ENCODE results near the gene VAPB. TPM values are rescaled to one million over a fixed set of nuclear protein-coding genes. Genes with fewer than 3 reads are reported as not detected.
"Not testable (repeated sequence)": the region's sequence is repeated elsewhere in the genome, so short reads cannot be mapped to it uniquely, and the experiment has no call there.

VAPB gene
- total RNA-seq, 1 donor from 2014 or later = 26.0 TPM

DNA sequence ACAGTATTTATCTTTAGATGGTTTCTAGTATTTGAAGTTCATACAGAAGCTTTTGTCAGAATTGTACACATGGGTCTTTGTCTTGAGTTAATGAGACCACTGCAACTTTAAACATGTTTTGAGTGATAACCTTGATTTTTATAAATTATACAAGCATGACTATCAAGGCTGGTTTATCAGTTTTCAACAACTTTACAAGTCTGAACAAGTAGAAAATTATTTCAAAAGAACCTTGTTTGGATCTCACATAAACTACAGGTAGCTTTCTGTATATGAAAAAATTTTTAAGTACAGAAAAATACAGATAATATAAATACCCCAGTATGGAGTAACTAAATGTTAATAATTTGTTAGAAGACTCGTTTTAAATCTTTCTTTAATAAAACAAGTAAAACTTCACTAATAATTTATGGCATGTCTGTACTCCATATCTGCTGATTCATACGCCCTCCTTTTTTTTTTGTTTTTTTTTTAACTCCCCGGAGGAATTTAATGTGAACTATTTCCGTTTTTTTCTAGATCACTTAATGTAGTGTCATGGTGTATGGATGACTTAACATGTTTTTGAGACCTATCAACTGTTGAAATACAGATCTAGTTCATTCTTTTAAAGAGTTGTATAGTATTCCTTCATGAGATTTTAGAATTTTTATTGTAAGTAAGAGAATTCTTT is 18.3 kb downstream of the VAPB start:
- no peak for DNase-seq (ENCODE audit: low spot score)

DNA sequence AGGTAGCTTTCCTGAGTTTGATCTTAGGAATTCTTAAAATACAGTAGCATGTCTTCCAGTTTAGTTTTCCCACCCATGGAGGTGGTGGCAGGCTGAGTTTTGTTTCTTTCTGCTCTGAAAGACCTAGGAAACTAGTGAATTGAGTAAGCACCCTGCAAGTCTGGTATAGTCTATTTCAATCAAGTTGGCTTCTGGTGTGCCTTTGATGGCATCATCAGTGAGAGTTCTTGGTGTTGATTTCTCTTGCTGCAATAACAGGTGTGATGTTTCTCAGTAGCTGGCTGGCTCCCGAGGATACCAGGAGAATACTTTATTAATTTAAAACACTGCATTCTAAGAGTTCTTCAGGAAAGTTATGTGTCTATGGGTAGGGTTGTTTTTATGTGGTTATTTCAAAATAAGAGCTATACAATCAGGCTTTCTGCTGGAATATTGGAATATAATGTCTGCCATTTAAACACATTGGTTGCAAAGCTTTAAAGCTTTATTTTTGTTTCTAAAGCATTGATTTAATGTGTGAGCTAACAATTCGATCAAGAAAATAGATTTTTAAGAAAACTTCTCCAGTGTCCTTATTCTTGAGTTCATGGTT is 19.0 kb downstream of the VAPB start:
- no peak for DNase-seq (ENCODE audit: low spot score)

DNA sequence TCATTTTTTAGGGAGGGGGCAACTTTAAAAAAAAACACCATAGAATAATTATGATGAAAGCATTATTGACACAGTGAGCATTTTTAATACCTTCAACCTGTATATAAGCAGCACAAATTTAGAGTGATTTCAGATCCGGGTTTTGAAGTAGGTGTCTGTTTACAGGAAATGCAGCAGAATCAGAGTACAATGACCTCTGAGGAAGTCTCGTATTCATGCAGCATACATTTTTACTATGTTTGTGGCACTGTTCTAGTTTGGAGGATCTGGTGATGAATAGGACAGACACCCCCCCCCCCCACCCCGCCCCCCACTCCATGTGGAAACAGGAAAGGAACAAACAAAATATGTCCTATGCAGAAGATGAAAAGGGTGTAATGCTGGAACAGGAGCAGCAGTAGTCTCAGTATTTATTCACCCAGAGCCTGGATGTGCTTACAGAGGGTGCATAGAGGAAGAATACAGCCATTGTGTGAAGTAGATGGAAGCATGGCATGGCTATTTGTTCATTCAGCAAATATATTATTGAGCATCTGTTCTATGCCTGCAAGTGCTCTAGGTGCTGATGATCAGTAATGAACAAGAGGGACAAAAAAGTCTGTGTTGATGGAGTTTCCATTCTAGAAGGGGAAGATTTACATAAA is 19.7 kb downstream of the VAPB start:
- no peak for DNase-seq (ENCODE audit: low spot score)

DNA sequence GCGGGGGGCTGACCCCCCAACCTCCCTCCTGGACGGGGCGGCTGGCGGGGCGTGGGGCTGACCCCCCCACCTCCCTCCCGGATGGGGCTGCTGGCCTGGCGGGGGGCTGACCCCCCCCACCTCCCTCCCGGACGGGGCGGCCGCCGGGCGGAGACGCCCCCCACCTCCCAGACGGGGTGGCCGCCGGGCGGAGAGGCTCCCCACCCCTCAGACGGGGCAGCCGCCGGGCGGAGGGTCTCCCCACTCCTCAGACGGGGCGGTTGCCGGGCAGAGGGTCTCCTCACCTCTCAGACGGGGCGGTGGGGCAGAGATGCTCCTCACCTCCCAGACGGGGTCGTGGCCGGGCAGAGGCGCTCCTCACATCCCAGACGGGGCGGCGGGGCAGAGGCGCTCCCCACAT is 25.2 kb downstream of the VAPB start:
- not testable (repeated sequence) for DNase-seq (ENCODE audit: low spot score)

DNA sequence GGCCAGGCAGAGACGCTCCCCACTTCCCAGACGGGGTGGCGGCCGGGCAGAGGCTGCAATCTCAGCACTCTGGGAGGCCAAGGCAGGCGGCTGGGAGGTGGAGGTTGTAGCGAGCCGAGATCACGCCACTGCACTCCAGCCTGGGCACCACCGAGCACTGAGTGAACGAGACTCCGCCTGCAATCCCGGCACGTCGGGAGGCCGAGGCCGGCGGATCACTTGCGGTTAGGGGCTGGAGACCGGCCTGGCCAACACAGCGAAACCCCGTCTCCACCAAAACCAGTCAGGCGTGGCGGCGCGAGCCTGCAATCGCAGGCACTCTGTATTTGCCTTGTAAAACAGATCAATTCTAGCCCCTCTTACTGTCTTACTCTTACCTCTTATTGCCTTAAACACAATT is 25.8 kb downstream of the VAPB start:
- not testable (repeated sequence) for DNase-seq (ENCODE audit: low spot score)

DNA sequence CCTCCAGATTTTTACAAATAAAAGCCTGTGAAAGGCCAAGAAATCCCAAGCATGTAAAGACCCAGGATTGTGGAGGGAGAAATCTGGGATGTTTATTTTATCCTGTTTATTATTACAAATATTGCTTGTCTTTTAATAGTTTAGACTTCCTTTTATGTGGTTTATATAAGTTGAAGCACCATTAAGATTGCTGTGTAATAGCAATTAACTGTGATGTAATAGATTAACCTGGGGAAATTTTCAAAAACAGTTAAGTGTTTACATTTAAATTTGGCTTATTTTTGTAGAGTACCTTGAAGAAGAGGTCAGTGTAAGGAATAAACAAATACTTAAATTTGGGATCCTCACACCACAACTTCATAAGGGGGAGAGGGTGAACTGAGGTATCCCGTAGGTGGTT is 27.0 kb downstream of the VAPB start:
- no peak for DNase-seq (ENCODE audit: low spot score)

DNA sequence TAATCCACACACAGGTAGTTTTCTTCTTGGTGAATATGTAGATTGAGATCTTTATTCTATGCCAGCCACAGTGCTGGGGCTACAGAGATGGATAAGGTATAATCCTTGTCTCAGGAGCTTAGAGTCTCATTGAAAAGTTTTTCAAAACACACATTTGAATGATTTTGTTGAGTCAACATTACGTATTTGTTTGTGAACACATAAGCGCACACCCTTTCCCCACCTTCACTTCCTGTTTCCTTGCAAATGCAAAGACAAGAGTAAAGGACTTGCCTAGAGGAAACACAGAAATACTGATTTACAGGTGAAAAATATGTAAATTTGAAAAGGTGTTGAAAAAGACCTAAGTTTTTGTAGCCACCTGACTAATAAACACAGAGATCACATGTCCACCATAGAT is 27.8 kb downstream of the VAPB start:
- DNase-seq (ENCODE audit: low spot score) = no peak

DNA sequence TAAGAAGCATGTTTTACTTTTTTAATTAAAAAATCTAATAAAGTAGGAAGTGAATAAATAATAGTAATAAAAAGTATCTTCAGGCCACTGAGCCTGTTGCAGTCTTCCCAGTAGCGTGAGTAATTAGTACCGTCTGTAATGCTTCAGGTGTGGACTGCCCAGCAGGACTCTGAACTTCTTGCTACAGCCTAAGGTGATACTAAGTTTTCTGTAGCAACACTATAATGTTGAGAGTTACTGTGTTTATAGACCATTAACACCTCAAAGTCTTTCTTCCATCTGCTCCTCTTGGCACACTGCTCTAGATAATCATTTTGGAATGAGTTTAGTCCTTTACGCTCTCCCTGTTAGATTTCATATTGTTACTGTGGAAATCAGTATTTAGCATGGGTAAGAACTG is 28.4 kb downstream of the VAPB start:
- DNase-seq (ENCODE audit: low spot score) = no peak

DNA sequence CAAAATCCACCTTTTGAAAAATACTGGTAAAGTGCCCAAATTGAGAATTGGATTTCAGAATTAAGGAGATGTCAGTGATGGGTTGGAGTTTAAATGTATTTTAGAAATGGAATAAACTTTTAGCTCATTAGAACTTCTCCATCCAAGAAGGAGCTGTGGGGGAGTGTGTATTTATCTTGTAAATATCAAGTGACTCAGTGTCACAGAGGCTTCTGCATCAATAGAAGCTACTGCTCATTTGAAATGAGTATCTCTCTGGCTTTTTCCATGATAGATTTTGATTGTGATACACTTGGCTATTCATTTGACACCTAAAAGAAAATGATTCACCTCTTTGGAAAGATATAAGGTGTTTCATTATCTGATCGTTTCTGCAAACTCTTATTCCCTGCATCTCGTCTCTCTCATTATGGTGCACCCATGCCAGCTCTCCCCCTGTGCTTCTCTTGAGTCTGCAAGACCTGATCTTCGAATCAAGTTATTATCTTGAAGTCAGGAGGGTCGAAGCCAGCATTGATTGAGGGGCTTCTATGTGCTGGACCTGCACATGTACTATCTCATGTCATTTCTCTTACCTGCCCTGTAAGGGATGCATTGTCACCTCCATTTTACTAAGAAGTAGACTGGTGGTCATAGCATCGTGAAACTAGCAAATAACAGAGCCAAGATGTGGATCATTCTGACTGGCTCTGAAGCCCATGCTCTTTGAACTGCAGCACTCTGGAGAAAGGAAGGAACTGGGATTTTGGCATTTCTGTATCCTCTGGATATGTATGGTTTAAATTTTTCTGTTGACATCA is 30.1 kb downstream of the VAPB start:
- DNase-seq (ENCODE audit: low spot score) = no peak

DNA sequence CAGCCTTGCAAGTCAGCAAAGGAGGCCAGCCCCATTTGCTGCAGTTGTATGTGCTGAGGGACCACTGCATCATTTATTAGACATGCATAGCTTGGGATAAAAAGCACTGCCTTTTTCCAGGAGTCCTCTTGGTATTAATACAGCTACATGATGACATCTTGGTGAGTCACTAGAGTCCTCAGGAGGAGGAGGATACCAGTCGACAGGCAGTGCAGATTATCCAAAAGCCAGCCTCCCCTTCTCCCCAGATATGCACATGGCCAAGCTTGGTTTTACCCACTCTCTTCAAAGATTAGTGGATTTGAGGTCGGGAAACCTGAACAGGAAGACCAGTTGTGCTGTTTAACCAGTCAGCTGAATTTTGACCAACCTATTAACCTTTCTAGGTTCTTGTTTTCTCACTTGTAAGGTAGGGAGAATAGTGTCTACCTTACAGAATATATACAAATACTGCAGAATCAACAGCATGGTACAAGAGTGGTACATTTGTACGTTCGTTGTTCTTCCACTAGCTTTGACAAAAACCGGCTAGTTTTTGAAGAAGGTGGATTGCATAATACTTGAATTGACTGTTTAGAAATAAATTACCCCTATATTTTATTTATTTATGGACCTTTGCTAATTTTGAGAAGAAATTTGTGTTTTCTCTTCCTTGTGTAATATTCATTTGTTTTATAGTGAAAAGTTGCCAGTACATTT is 31.9 kb downstream of the VAPB start:
- peak; percentile 35 for DNase-seq (ENCODE audit: low spot score)

DNA sequence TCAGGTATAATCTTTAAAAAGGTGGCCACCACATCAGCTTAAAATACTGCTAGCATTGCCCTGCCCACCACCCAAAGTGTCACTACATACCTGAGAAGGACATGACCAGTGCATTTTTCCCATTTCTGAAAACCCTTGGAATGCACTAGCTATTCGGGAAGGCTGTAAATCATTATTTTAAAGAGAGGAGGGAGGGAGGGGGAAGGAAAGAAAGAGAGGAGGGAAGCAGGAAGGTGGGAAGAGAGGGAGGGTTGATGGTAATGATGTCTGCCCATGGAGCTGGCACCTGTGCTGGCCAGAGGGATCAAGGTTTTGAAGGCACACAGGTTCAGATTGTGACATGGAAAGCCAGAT is 32.4 kb downstream of the VAPB start:
- DNase-seq (ENCODE audit: low spot score) = no peak

DNA sequence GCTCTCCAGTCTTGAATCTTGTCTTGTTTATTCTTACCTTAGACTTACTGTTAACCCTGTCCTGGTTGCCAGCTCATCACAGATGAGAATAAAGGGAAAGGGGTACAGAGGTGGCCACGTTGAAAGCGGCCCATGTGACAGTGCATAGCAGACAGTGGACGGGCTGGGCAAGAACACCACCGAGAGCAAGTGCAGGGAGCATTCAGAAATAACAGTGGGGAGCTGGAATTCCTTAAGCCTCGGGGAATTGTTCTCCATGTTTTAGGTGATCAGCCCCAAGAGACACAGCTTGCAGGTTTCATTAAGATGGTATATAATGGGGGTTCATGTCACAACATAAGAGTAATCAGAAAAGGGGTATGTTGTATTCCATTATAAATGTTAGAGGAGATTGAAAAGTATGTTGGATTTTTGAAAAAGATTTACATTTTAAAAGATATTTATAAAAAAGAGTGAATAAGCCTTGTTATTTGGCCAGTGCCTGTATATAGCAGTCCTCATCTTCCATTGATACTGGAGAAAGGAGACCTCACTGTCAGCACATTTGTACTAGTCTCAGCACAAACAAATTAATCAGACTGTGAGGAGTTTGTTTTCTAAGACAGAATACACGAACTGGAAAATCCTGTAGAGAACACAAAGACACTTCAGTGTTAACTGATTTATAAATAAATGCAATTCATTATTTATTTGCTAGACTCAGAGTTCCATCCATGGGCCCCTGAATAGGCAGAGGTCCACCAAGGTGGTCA is 35.4 kb downstream of the VAPB start:
- no peak for DNase-seq (ENCODE audit: low spot score)

DNA sequence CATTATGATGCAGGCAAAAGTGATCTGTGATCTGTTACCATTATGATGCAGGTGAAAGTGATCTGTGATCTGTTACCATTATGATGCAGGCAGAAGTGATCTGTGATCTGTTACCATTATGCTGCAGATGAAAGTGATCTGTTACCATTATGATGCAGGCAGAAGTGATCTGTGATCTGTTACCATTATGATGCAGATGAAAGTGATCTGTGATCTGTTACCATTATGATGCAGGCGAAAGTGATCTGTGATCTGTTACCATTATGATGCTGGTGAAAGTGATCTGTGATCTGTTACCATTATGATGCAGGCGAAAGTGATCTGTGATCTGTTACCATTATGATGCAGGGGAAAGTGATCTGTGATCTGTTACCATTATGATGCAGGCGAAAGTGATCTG is 38.5 kb downstream of the VAPB start:
- not testable (repeated sequence) for DNase-seq (ENCODE audit: low spot score)

DNA sequence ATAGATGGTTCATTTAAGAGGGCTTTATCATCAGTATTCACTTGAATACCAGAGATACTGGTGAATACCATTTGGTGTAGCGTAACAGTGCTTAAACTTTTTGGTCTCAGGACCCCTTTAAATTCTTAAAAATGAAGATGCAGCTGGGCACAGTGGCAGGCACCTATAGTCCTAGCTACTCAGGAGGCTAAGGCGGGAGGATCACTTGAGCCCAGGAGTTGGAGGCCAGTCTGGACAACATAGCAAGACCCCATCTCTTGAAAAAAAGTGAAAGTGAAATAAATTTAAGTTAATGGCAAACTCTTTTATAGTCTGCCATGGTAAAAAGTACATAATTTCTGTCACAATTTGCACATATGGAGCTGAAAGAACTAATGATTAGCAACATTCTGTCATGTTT is 39.3 kb downstream of the VAPB start:
- no peak for DNase-seq (ENCODE audit: low spot score)

DNA sequence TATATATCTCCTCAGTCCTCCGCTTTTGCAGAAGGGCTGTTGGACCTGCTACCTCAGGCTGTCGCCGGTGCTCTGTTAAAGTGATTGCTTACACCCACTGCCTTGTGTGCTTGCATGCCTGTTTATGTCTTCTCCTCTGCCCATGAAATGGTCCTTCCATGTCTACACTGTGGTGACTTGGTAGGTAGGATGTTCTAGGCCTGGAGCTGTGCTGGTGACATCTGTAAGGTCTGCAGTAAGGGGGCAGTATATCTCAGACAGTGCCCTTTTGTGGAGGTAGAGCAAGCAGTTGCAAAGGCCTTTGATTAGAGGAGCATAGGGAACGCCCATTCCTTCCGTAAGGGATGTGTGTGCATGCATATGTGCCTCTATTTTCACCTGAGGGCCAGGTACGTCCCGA is 40.3 kb downstream of the VAPB start:
- DNase-seq (ENCODE audit: low spot score) = no peak

DNA sequence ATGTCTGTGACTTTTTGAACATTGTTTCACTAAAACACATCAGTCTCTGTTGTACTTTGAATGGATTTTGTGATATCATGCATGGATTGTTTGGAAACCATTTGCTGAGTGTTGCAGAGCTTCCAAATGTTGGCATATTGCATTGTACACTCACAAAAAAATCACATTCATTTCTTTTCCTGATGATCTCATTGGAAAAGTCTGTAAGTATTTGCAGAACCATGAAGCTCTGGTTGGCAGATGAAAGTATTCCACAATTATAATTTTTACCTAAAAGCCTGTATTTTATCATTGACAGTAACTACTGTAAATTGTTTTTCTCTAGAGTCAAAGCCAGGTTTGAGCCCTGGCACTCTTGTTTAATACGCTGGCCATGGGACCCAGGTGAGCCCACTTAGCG is 42.1 kb downstream of the VAPB start:
- DNase-seq (ENCODE audit: low spot score) = peak; percentile 52

DNA sequence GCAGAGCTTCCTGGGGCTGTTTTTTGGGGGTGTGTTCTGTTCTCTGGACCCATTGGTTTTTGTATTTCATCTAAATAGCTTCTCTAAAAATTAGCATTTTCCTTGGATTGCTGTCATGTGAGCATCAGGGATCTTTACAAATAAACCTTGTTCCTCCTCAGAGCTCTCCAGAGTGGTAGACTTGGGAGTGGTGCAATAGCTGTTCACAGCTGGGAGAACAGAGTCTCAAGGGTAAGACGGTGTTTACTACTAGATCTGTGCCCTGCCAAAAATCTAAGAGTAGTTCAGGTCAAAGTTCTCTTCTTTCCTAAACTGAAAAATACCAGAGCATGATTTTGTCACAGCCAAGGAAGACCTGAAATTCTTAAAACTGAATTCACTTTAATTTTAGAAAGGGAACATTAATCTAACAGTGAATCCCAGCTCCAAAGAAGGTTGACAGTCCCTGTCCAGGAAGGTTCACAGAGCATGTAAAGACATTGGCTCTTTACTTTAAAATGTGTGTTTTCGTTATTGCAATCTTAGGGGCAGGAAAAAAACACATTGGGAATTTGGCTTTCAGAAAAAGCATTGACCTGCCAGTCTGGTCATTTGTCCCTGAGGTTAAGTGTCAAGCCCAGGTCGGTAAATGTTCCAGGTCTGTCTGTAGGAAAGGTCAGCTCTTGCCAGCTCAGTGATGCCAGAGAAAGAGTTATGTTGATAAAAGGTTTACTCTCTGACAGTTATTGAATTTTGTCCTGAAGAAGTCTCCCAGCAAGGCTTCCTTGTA is 43.3 kb downstream of the VAPB start:
- DNase-seq (ENCODE audit: low spot score) = peak; percentile 22

DNA sequence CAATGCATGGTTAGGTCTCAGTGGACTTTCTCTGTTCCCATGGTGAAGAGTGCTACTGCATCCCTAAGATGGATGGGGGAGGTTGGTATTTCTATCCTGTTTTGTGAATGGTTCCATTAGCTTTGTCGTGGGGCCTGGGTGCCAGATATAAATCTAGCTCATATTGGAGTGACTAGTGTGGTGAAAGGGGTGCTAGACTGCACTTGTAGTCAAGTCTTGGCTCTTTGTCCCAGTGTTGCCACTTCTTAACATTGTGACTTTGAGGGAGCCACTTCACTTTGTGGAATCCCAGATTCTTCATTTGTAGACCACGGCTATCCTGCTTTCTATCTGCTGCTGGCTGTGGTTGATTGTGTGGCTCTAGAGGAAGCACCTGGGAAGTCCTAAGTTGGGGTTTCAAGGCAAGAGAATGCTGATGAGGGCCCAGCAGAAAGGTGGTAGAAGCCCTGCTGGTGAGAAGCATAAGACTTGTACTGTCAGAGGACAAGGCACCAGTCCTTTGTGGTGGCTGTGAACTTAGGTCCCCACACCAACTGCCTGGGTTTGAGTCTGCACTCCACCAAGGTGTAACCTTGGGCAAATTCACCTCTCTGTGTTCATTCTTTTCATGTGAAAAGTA is 44.1 kb downstream of the VAPB start:
- DNase-seq (ENCODE audit: low spot score) = no peak

DNA sequence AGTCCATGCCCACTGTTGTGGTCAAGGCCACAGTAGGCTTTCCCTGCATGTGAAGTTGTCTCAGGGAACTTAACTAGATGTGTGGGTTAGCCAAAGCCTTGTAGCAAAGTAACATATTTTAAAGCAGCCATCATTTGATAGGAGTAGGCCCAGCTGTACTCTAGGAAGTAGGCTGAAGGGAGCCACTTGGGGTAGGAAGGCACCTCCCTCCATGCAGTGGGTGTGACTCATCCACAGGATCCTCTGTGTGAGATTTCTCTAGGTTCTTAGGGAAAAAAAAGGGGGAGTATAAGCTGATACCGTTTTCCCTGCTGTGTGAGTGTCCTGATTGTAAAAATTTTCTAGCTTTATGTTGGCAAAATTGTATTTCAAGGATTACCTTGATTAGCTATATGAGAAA is 44.7 kb downstream of the VAPB start:
- DNase-seq (ENCODE audit: low spot score) = peak; percentile 50

DNA sequence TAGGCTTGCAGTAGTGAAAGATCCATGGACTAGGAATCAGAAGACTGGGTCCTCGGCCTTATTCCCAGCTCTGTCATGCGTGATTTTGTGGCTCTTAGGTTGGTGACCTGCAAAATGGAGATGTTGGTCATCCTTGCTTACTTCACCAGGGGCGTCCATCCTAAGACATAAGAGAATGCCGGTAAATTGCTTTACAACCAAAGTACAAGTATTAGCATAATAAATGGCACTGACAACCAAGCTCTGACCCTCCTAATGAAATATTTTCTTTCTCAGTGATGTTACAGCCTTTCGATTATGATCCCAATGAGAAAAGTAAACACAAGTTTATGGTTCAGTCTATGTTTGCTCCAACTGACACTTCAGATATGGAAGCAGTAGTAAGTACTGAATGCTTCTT is 45.3 kb downstream of the VAPB start:
- DNase-seq (ENCODE audit: low spot score) = no peak
